ENCODE results near the gene CEP85.

CEP85 gene

DNA sequence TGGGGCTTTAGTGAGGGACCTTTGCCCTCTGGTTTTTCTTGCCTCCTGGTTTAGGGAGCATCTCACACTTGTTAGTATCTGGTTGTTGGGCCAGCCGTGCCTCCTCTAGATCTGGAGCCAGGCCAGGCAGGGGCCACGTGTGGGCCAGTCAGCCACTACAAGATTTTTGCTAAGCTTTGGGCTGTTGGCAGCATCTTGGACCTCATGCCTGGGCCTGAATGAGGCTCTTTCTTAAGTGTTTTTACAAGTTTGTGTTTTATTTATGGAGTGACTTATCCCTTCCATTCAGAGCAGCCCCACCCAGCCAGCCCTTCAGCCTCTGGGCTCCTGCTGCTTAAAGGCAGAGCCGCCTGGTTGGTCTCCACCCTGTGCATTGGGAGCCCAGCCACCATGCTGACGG is 44.3 kb downstream of the CEP85 start:
- peak; percentile 79 for DNase-seq (ENCODE audit: low read depth)

DNA sequence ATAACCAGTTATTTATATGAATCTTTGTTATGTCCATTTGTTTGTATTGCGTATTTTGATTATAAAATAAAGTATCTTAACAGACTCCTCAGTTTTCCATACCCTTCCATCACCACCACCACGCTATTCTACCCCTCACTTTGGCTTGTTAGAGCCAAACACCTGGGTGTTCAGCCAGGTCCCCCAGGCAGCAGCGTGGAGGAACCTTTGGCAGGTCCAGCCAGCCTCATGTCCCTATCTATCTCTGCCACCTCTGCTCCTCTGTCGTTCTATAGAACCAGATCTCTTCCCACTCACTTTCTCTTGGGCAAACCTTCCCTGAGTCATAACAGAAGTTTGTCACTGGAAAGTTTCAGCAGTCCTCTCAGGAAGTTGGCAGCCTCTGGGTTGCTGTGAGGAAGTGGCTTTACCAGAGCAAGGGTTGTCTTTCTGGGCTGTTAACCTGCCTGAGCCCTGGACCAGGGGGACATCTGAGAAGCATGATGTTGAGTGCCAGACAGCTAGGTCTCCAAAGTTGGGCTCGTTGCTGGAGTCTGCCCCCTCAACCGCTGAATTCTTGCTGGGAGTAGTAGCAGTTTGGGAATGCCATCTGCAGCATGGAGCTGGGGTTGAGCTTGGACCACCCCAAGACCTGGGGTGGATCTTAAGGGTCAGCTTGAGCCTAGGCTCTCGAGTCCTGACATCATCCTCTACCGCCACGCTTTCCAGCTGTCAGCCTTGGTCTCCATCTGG is 44.9 kb downstream of the CEP85 start:
- peak; percentile 58 for DNase-seq (ENCODE audit: low read depth)

DNA sequence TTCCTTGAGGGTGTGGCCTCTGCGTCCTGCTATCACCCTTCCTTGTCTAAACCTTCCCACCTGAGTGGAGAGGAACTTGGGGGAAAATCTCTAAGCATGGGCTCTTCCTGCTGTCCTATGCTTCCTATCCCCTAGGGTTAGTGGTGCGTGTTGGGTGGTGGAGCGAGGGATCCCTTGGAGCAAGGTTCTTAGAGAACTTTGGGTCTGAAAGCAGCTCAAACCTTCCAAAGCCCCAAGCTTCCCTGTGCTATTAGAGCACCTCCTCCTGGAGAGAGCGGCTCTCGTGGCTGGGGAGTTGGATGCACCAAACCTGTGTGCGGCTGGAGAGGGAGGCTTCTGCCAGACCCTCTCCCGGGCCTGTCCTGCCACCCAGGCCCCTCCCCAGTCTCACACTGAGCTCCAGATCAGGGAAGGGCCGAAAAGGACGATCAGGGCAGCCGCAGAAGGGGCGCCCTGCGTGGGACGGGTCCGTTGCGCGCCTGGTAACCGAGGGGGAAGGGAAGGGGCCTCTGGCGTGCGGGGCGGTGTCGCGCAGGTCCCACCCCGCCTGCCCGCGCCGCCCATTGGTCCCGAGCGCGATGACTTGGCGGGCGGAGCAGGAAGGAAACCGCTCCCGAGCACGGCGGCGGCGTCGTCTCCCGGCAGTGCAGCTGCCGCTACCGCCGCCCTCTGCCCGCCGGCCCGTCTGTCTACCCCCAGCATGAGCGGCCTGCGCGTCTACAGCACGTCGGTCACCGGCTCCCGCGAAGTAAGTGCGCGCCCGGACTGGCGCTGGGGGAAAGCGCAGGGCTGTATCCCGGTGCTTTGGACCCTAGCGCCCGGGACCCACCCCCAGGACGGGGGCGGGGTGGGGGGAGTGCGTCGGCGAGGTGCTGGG is 45.7 kb downstream of the CEP85 start, which contains the start of gene SH3BGRL3:
SH3BGRL3 (plus strand) TSS at position 631 of the 877 bp plus-strand sequence; CDS start at position 701, 70 bp downstream.
- DNase-seq (ENCODE audit: low read depth) = peak; percentile 61

DNA sequence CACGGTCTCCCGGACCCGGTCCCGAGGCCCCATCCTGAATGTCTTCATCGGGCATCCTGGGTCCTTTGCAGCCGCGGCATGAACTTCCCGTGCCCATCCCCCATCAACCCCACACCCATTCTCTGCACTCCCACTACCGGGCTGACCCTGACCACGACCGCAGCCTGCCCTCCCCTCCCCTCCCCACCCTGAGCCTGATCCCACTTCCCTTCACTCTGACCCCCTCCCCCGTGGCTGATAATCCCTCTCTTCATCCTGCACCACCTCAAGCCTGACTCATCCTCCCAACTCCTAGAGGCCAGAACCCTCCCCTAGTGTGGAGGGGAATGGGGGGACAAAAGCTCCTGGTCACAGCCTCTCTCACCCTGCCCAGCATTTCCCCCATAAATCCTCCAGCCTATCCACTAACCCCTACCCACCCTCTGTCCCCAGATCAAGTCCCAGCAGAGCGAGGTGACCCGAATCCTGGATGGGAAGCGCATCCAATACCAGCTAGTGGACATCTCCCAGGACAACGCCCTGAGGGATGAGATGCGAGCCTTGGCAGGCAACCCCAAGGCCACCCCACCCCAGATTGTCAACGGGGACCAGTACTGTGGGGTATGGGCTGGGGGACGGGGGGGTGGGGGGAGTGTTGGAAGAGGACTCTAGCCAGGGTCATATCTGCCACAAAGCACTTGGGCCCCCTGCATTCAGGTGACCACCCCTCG is 46.5 kb downstream of the CEP85 start:
- DNase-seq (ENCODE audit: low read depth) = no peak

DNA sequence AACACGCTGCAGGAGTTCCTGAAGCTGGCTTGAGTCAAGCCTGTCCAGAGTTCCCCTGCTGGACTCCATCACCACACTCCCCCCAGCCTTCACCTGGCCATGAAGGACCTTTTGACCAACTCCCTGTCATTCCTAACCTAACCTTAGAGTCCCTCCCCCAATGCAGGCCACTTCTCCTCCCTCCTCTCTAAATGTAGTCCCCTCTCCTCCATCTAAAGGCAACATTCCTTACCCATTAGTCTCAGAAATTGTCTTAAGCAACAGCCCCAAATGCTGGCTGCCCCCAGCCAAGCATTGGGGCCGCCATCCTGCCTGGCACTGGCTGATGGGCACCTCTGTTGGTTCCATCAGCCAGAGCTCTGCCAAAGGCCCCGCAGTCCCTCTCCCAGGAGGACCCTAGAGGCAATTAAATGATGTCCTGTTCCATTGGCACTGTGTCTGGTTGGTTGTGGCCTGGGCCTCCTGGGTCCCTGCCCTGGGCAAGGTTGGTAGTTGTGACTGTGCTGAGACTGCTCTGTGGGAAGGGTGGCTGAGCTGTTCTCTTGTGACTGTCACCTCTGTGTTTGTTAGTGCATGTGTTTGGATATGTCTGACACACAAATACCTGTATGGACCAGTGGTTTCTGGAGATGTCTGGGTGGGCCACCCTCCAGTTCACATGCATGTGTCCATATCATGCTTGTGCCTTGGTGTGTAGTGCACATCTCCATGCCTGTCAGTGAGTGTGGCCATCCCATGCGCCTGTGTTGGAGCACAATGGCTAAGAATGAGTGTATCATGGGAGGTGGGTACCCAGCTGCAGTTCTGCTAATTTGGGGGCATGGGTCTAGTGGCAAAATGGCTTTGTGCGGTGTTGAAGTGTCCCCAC is 47.3 kb downstream of the CEP85 start:
- no peak for DNase-seq (ENCODE audit: low read depth)

DNA sequence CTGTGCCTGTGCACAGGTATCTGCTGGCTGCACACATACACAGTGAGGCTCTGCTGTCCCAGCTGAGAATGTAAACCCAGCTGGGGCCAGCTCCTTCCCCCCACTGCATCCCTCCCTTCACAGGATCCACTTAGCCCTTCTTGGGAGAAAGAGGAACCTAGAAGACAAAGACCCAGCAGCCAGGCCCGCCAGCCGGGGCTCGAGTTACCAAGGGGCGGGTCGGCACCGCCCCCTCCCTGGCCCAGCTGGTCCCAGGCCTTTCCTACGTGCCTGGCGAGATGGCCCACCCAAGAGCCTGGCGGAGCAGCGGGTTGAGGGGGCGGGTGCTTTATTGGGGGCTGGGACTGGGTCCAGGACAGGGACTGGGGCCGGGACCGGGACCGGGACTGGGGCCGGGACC is 48.0 kb downstream of the CEP85 start:
- no peak for DNase-seq (ENCODE audit: low read depth)

DNA sequence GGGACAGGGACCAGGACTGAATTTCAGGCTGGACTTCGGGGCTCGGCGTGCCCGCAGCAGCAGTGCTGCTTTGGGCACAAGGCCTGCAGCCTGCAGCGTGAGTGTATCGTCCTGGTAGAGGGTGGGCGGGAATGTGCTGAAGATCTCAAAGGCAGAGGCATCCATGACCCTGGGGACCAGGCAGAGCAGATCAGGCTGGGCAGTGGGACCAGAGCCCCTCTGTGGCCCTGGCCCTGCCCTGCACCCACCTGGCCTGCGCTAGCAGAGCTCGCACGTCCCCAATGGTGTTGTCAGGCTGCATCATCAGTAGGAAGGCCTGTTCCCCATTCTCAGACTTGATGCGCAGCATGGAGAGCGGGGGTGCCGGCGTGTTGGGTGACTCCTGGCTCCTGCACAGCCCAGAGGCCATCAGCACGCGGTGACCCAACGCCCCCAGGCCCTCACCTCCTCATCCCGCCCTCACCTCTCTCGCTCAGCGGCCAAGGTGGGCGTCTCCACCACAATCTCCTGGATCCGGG is 48.5 kb downstream of the CEP85 start:
- DNase-seq (ENCODE audit: low read depth) = no peak

DNA sequence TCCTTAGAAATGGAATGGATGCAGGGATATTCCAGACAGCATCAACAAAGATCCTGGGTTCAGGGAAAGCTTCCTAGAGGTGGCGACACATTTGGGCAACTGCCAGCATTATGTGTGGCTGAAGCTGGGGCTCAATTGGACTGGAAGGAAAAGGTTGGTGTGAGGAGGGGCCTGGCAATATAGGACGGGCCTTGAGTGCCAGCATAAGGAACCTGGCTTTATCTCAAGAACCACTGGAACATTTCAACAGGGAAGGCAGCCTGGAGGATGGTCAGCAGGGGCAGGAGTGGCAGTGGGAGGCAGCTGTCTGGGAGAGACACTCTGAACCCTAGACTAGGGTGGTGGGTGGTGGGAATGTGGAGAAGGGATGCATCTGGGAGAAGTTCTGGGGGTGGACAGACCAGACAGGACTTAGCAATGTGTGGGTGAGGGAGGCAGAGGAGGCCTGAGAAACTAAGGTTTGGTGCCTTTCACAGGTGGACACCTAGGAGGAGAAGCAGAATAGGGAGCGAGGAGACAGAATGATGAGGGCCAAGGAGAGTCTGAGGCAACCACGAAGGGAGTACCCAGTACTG is 49.4 kb downstream of the CEP85 start:
- DNase-seq (ENCODE audit: low read depth) = no peak

DNA sequence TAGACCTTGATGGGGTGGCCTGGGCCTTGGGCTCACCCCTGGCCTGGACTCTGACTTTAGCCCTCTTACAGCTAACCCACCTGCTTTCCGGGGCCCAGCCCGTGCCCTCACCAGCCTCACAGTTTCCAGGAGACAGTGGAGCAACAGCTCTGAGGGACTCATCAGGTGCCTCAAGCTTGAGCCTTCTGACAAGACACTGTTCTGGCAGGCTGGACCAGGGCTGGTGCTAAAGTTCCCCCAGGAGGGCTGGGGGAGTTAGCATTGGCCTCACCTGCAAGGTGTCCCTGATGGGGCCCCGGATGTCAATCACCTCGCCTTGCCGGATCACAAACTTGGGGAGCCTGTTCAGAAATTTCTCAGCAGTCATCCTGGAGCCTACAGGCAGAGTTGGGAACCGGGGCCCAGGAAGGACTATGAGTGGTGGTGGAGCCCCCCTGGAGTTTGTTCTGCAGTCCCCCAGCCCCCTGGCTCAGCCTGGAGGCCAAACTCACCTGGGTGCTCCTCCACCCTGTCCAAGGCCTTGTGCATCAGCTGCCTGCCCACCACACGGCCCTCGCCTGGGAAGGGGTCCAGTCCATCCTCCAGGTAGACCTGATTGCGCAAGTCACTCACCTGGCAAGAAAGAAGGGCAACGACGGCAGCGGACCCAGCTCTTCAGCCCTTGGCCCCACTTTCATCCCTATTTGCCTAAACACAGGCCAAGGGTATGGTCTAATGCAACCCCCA is 50.0 kb downstream of the CEP85 start:
- no peak for DNase-seq (ENCODE audit: low read depth)

DNA sequence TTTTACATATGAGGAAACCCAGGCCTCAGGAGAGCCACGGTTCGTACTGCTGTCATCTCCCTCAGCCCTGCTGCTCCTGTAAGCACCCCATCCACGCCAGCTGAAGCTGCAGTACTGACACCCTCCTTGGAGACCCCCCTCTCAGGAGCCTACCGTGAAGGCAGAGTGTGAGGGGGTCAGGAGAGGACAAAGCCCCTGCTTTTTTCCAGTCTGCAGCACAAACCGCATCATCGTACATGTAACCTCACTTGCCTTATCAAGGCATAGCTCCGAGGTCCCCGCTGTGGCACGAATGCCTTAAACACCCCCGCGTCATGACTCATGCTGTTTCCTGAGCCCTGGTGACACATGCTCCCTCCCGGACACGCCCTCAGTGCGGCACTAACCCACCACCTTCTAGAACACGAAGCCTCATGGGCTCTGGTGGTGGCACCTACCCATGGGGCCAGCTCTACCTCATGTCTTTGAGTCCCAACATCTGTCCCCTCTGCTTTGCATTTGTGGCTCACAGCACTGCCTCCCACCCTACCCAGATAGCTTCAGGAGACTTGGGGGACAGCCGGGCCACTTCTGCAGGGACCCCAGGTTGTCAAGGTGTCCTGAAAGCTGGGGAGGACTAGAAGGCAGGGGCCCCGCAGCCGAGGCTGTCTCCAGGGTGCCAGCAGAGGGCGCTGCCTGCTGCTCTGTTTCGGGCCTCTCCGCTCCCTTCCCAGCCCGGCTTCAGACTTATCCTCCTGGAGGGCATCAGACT is 50.8 kb downstream of the CEP85 start:
- DNase-seq (ENCODE audit: low read depth) = peak; percentile 82

DNA sequence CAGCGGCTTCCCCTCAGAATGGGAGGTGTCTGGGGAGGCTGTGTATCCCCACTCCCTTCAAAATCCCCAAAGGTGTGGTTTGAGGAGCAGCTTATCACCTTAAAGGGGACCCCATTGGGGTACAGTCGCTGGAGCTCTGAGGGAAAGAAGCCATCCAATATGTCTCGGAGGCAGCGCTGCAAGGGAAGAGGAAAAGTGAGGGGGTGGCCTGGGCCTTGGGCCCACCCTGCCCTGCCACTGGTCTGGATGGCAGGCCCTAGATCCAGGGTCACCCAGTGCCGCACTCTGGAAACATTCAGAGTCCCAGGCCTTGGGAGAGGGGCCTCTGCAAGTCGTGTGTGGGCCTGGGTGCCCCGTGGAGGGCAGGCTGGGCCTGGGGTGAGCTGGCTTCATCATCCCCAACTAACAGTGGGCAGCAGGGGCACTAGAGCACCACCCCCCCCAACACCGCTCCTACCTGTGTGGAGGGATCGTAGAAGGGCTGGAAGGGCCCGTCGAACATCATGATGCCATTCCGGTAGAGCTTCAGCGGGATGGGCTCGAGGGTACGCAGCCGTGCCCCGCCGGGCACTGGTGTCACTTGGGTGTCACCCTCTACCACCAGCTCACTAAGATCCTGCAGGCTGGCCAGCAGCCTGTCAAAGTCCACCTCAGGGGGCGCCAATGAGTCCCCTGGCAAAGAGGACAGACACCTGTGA is 51.5 kb downstream of the CEP85 start:
- no peak for DNase-seq (ENCODE audit: low read depth)

DNA sequence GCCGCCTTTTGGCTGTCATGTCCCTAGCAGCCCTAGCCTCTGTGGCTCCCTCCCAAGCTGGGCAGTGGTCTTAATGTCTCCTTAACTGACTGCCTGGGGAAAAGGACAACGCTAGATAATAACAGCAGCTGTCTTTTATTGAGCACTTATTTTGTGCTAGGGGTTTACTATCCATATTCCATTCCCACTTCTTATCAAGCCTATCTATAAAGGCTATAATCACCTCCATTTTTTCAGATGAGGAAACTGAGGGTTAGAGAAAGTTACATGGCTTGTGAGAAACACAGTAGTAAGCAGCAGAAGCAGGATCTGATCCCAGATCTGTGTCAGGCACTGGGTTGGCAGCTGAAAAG is 52.0 kb downstream of the CEP85 start:
- DNase-seq (ENCODE audit: low read depth) = no peak

DNA sequence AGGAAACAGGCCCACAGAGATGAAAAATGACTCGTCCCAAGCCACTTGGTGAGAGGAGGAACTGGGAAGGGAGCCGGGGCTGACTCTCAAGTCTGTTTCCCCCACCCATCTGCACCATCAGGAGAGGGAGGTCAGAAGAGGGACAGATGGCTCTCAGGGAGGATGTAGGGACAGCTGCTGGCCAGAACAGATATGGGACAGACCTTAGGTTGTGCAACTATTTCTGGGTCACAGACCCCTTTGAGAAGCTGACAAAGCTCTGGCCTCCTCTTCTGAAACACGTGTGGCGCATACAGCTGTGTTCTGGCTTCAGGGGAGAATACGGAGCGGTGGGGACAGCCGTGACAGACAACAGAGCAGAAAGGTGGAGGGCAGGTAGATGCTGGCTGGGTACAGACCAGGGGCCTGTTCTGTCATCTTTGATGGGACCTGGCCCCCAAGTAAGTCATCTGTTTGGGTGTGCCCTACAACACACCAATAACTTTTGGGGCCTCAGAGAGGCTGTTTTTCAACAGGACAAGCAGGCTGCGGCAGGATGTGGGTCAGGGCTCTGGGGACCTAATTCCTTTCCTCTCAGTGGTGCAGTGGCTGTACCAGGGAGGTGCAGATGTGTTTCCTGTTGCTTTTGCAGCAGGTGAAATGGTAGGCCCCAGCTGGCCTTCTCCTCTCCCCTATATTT is 53.2 kb downstream of the CEP85 start:
- DNase-seq (ENCODE audit: low read depth) = no peak

DNA sequence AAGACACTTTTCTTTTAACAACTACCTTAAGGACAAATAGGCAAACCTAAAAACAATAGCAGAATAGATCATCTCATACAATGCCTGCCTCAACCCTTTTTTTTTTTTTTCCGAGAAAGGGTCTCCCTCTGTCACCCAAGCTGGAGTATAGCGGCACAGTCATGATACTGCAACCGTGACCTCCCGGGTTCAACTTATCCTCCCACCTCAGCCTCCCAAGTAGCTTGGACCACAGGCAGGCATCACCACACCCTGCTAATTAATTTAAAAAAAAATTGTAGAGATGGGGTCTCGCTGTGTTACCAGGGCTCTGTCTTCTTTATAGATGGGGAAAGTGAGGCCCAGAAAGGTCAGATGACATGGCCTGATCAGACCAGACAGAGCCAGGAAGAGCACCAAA is 53.8 kb downstream of the CEP85 start:
- no peak for DNase-seq (ENCODE audit: low read depth)

DNA sequence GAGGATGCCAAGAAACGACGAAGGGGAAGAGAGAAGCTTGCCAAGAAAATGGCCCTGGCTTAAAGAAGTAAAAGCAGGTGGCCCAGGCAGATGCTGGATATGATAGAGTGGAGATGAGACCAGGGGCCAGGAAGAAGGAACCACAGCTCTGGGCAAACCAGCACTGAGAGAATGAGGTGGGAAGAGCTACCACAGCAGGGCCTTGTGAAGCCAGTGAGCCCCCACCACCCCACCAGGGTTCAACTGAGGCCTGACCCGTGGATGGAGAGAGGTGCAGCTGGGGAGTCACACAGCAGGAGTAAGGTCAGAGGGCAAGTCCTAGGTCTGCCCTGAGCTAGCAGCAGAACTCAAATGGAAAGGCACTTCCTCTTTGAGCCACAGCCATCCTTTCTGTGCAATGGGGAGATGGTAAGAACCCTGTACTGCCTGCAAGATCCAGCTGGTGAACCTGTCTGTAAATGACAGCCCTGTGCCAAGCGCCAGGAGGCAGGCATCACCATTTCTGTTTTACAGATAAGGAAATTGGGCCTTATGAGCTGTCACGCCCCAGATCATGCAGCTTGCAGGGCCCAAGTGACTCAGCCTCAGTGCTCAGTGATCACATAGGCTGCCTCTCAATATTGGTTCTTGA is 54.4 kb downstream of the CEP85 start:
- DNase-seq (ENCODE audit: low read depth) = no peak

DNA sequence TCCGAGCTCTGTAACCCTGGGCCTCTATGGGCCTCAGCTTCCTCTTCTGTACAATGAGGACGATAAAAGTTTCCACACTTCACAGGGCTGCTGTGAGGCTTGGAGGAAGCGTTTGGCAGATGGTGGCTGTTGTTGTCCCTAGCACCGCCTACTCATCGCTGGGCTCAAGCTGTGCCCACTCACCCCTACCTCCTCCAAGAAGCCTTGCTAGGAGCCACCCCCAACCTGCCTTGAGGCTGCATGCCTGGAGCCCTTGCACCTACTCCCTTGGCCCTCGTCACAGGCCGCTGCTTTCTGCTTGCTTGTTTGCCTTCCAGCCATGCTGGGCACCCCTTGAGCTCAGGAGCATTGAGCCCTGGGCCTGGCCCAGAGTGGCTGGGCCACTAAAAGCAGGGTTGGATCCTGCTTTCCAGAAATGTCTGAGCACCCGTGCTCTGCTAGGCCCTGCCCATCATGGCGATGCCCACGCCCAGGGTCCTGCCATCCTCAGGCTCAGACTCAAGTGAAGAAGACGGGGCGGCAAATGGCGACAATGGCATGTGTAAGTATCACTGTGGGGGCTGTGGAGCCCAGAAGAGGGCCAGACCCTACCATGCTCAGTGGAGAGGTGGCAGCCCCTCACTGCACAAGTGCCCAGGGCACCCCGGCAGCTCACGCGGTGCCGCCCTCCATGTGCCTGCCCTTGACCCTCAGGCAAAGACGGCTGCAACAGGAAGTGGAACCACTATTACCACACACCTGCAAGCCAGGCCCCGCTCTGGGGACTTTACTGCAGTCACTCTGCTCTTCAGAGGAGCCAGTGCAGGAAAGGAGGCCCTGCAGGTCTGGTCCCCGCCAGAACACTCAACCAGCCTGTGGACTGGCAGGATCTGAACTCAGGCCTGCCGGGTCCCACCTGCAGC is 55.4 kb downstream of the CEP85 start:
- DNase-seq (ENCODE audit: low read depth) = no peak

All from GM04504 (cell line).